Epithelial cell of esophagus (primary cell): Measurements from ENCODE around the gene RFX3.
"Not testable (repeated sequence)": the region's sequence is repeated elsewhere in the genome, so short reads cannot be mapped to it uniquely, and the experiment has no call there.

ENCODE experiments used
- DNase-seq: peaks from one replicate; pipeline ENCODE4 v3.0.0; 2010; ENCODE audit warnings: low read depth
- H3K4me3 ChIP-seq: 2 replicates; pipeline ENCODE4 v1.5.1; 2011; ENCODE audit warnings: mild to moderate bottlenecking, low read length, control low read depth
- CTCF ChIP-seq: IDR thresholded peaks from 2 replicates; pipeline ENCODE4 v1.5.1; 2011; ENCODE audit warnings: low read depth, mild to moderate bottlenecking, low read length, control low read depth, inconsistent platforms; ENCODE audit not compliant: insufficient read depth; ENCODE audit errors: missing control alignments

RFX3 gene

GRCh38 chr9:3330792-3331420 is 194.9 kb downstream of the RFX3 start:
- H3K4me3 ChIP-seq: no peak overlapping the region
- peak; percentile 83 for DNase-seq
- TF ChIP-seq CTCF: no peak

GRCh38 chr9:3329361-3329760 is 196.4 kb downstream of the RFX3 start:
- TF ChIP-seq CTCF: no peak
- no peak overlapping the region for H3K4me3 ChIP-seq
- peak; percentile 58 for DNase-seq

- no peak for TF ChIP-seq CTCF
- no peak for DNase-seq
- H3K4me3 ChIP-seq: no peak overlapping the region
These were observed 202.1 kb downstream of the RFX3 start for GRCh38 chr9:3323714-3324113.

GRCh38 chr9:3321186-3321585 is 204.6 kb downstream of the RFX3 start:
- no peak overlapping the region for H3K4me3 ChIP-seq
- no peak for DNase-seq
- no peak for TF ChIP-seq CTCF

- not testable (repeated sequence) for DNase-seq, H3K4me3 ChIP-seq
These were observed 213.2 kb downstream of the RFX3 start for GRCh38 chr9:3312595-3312994.

- no peak for TF ChIP-seq CTCF
- peak; percentile 2 for DNase-seq
- no peak overlapping the region for H3K4me3 ChIP-seq
These were observed 217.2 kb downstream of the RFX3 start for GRCh38 chr9:3308609-3309008.

- DNase-seq, H3K4me3 ChIP-seq: not testable (repeated sequence)
These were observed 221.4 kb downstream of the RFX3 start for GRCh38 chr9:3304388-3304787.

- H3K4me3 ChIP-seq: no peak overlapping the region
- no peak for TF ChIP-seq CTCF
- no peak for DNase-seq
These were observed 225.9 kb downstream of the RFX3 start for GRCh38 chr9:3299872-3300271.
